ENCODE measurements around the gene TENT5A. TPM values are rescaled to one million over a fixed set of nuclear protein-coding genes. Genes with fewer than 3 reads are reported as not detected.
A peak's percentile ranks its signal among the peaks of the same experiment; 100 is the strongest.

Gene TENT5A
- 1 to 10 TPM; 3.9 to 9.9 (median 7.4) TPM for total RNA-seq

DNA sequence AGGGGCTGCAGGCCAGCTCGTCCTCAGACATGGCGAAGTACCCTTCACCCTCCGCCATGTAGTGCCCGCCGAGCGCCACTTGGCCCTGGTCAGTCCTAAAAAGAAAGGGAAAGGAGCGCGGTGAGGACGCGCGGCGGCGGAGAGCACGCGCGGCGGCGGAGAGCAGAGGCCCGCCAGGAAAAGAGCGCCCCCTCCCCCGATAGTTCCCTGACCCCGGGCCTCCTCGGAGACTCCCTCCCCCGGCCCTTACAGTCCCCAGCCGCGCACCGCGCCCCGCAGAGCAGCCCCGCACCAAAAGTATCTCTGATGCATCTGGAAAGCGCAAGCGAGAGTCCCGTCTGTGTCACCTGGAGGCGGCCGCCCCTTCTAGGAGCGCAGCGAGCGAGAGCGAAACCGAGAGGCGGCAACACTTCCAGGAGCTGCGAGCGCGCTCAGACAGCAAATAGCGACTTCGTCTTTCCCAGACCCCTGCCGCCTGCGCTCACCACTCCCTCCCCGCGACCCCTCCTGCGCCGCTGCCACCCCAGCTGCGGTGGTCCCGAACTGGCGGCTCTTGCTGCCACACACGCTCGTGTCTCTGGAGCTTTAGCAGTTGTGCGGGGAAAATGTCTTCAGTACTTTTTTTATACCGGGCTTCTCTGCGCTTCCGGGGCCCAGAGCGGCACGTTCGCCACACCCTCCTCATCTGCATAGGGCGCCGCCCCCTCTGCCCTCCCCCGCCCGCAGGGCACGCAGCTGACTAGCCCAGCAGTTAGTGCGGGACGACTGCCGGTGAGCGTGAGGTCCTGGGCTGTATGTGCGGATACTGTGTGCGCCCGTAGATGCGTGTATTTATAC lies at the start of gene TENT5A:
Gene TENT5A (minus strand): TSS at position 598 of the 837 bp plus-strand sequence. CDS start 540 bp downstream, at position 58.
- Histone ChIP-seq H3K9me3 (no peaks in the 10 kb centered on the region), H3K27me3 (no peaks in the 10 kb centered on the region), H3K27ac (peak within 1 kb of the TSS; percentile 89 to 99 (median 96)), H3K4me1 (peaks cover 0 to 50% (median 0%) of the 10 kb centered on the region in 3 donors), H3K4me3 (peak within 1 kb of the TSS; percentile 65 to 97 (median 89)), H3K36me3 (no peaks in the 10 kb centered on the region)
- peak; percentile 42 for DNase-seq
- intact Hi-C loops (cut with DNase I), result no loop called here
- 0% methylated on average over 21 to 27 of the region's 77 CpGs for WGBS, 2 donors
- TF ChIP-seq, protein P1, sequence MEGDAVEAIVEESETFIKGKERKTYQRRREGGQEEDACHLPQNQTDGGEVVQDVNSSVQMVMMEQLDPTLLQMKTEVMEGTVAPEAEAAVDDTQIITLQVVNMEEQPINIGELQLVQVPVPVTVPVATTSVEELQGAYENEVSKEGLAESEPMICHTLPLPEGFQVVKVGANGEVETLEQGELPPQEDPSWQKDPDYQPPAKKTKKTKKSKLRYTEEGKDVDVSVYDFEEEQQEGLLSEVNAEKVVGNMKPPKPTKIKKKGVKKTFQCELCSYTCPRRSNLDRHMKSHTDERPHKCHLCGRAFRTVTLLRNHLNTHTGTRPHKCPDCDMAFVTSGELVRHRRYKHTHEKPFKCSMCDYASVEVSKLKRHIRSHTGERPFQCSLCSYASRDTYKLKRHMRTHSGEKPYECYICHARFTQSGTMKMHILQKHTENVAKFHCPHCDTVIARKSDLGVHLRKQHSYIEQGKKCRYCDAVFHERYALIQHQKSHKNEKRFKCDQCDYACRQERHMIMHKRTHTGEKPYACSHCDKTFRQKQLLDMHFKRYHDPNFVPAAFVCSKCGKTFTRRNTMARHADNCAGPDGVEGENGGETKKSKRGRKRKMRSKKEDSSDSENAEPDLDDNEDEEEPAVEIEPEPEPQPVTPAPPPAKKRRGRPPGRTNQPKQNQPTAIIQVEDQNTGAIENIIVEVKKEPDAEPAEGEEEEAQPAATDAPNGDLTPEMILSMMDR (IDR thresholded peaks at IDR 0.05), result no peak
- TF ChIP-seq POLR2A (IDR thresholded peaks at IDR 0.05), result peak in 3 of 4 donors; percentile 22 to 90 (median 80)

DNA sequence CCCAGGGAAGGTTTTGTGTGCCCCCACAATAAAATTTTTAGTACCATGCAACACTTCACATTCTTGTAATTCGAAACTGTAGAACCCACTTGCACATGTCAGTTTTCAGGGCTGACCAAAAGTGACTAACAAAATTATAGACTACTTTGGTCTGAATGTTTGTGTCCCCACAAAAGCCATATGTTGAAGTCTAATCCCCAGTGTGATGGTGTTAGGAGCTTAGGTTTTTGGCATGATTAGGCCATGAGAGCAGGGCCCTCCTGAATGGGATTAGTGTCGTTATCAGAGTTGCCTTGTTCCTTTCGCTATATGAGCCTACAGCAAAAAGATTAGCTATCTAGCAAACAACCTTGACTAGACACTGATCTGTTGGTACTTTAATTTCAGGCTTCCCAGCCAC lies 49.0 kb upstream of the TENT5A start:
- H3K36me3 ChIP-seq, result no peaks in the 10 kb centered on the region

DNA sequence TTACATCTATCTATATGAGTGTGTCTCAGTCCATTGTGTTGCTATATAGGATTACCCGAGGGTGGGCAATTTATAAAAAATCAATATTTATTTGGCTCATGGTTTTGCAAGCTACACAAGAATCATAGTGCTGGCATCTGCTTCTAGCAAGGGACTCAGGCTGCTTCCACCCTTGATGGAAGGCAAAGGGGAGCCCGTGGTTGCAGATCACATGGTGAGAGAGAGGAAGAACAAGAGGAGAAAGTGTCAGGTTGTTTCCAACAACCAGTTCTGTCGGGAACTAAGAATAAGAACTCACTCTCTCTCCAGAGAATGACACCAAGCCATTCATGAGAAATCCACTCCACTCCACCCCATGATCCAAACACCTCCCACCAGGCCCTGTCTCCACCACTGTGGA lies 48.2 kb upstream of the TENT5A start:
- Histone ChIP-seq H3K27me3 (no peaks in the 10 kb centered on the region), H3K27ac (no peak overlapping the region), H3K36me3 (no peaks in the 10 kb centered on the region), H3K9me3 (no peaks in the 10 kb centered on the region), H3K4me3 (no peak overlapping the region), H3K4me1 (no peaks in the 10 kb centered on the region)
- 82 to 83% methylated on average over 3 of the region's 3 CpGs for whole genome bisulfite sequencing, 2 donors
- DNase-seq, result no peak
- intact Hi-C loops (cut with DNase I), result no loop called here
- TF ChIP-seq, protein P1 (IDR thresholded peaks at IDR 0.05), result no peak
- no peak for TF ChIP-seq POLR2A (IDR thresholded peaks at IDR 0.05)

More for the DNA sequence above, 49.0 kb upstream of the TENT5A start:
- no peak for DNase-seq
- intact Hi-C loops (cut with DNase I), result no loop called here
- Histone ChIP-seq H3K27me3 (no peaks in the 10 kb centered on the region), H3K4me3 (no peak overlapping the region), H3K27ac (no peak overlapping the region), H3K9me3 (no peaks in the 10 kb centered on the region), H3K4me1 (peaks cover 0 to under 1% (median 0%) of the 10 kb centered on the region in 3 donors)
- 87% methylated on average over 3 of the region's 3 CpGs for WGBS, 2 donors
- no peak for TF ChIP-seq POLR2A (IDR thresholded peaks at IDR 0.05)
- TF ChIP-seq, protein P1 (IDR thresholded peaks at IDR 0.05), result no peak

DNA sequence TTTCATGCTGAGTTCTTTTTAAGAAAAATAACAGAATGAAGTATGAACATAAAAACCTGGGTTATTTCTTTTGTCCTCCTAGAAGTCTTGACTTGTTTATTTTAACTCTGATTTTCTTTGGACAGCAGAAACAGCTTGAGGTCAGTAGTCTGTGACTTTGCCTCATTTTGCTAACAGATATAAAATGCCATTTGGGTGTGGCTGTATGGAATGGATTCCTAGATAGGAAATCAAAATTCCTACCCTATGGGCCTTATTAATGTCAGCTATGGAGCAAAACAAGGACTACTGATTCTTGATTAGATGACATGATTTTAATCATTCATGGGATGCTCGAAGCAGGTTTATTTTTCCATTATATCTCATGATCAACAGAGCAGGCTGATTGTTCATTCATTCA lies 46.8 kb upstream of the TENT5A start:
- no peaks in the 10 kb centered on the region for H3K4me1 ChIP-seq
- intact Hi-C loops (cut with DNase I), result no loop called here
- no peak overlapping the region for H3K27ac ChIP-seq
- DNase-seq, result no peak
- H3K9me3 ChIP-seq, result no peaks in the 10 kb centered on the region
- no peak overlapping the region for H3K4me3 ChIP-seq
- TF ChIP-seq POLR2A (IDR thresholded peaks at IDR 0.05), result no peak
- TF ChIP-seq, protein P1 (IDR thresholded peaks at IDR 0.05), result no peak
- WGBS, 2 donors, result 71 to 76% methylated on average over 1 of the region's 1 CpG
- H3K36me3 ChIP-seq, result no peaks in the 10 kb centered on the region
- no peaks in the 10 kb centered on the region for H3K27me3 ChIP-seq

DNA sequence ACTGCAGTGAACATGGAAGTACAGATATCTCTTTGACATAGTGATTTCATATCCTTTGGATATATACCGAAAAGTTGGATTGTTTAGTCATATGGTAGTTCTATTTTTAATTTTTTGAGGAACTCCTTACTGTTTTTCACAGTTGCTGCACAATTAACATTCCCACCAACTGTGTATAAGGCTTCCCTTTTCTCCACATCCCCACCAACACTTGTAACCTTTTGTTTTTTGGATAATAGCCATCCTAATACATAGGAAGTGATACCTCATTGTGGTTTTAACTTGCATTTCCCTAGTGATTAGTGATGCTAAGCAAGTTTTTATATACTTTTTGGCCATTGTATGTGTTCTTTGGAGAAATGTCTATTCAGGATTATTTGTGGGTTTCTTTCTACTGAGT lies 45.1 kb upstream of the TENT5A start:
- intact Hi-C loops (cut with DNase I), result no loop called here
- Histone ChIP-seq H3K4me1 (no peaks in the 10 kb centered on the region), H3K27ac (no peak overlapping the region), H3K4me3 (no peak overlapping the region), H3K27me3 (no peaks in the 10 kb centered on the region), H3K9me3 (no peaks in the 10 kb centered on the region), H3K36me3 (no peaks in the 10 kb centered on the region)
- WGBS, 2 donors, result 47 to 53% methylated on average over 1 of the region's 1 CpG
- TF ChIP-seq, protein P1 (IDR thresholded peaks at IDR 0.05), result no peak
- no peak for TF ChIP-seq POLR2A (IDR thresholded peaks at IDR 0.05)
- no peak for DNase-seq

All from esophagus squamous epithelium (tissue), 5 donors.